ENCODE data around the gene RPRD1A.
"Not testable (repeated sequence)": the region's sequence is repeated elsewhere in the genome, so short reads cannot be mapped to it uniquely, and the experiment has no call there.

RPRD1A gene

GRCh38 chr18:35967866-35968265 is 99.5 kb downstream of the RPRD1A start:
- DNase-seq: not testable (repeated sequence)

GRCh38 chr18:35964319-35964718 is 103.0 kb downstream of the RPRD1A start:
- no peak for DNase-seq

- DNase-seq: no peak
Observed at GRCh38 chr18:35962320-35962719, 105.0 kb downstream of the RPRD1A start.

- no peak for DNase-seq
Observed at GRCh38 chr18:35956226-35956625, 111.1 kb downstream of the RPRD1A start.

DNA sequence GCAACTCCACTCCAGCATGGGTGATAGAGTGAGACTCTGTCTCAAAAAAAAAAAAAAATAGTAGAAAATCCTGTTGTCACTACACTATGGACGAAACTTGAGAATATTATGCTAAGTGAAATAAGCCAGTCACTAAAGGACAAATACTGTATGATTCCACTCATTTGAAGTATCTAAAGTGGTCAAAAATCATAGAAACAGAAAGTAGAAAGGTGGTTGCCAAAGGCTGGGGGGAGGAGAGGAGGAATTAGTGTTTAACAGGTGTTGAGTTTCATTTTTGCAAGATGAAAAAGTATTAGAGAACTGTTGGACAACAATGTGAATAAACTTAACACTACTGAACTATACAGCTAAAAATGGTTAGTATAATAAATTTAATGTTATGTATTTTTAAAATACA is 113.7 kb downstream of the RPRD1A start:
- DNase-seq: no peak

DNA sequence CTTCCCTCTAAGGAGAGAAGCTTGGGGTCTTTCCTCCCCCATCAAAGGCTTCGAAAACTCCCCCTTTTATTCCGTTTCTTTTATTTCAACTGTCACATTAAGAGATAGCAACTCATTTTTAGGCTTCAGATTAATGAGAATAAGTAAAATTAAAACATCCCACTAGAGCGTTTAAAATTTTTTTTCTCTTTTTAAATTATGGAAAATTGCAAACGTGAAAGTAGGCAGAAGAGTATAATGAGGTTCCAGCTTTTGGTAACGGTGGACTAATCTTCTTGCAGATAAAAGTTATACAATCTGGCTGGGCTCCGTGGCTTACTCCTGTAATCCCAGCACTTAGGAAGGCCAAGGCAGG is 116.8 kb downstream of the RPRD1A start:
- no peak for DNase-seq

- DNase-seq: peak; percentile 64
Observed at GRCh38 chr18:35949903-35950627, 117.3 kb downstream of the RPRD1A start.

DNA sequence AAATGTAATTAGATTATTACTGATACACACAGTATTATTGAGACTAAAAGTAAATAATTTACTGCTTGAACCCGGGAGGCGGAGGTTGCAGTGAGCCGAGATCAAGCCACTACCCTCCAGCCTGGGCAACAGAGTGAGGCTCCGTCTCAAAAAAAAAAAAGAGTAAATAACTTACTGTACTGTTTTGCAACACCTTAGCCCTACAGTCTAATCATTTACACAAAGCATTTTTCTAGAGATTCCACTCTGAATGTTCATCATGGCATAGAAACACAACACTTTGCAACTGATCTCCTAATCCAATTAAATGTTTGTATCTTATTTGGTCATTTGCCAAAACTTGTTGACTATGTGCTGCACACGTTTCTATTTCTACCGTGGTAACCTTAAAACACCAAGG is 118.3 kb downstream of the RPRD1A start:
- no peak for DNase-seq

DNA sequence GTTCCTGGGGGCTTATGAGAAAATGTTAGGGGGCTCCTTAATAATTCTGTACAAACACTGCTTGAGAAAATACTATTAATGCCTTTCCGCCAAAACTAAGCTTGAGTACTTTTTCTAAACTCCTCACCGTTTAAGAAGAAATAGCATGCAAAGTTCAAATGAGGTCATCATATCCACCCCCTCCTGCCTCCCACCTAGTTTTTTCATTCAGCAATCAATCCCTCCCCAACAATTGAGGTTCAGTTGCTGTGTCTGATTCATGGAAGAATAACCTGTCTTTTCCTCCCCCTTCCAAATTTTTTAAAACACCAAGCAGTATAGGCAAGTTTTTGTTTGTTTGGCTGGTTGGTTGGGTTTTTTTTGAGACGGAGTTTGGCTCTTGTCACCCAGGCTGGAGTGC is 119.3 kb downstream of the RPRD1A start:
- no peak for DNase-seq

DNA sequence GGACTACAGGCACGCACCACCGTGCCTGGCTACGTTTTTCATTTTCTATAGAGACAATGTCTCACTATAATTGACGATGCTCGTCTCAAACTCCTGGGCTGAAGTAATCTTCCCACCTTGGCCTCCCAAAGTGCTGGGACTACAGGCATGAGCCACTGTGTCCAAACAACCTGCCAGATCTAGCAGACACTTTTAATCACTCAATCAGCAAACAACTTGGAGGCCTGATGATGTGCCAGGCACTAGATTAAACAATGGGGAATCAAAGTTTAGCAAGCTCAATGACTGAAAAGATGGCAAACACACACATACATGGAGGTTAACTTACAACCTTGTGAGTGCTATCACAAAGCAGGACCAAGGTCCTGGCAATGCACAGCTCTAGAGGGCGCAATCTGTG is 124.7 kb downstream of the RPRD1A start:
- DNase-seq: no peak

DNA sequence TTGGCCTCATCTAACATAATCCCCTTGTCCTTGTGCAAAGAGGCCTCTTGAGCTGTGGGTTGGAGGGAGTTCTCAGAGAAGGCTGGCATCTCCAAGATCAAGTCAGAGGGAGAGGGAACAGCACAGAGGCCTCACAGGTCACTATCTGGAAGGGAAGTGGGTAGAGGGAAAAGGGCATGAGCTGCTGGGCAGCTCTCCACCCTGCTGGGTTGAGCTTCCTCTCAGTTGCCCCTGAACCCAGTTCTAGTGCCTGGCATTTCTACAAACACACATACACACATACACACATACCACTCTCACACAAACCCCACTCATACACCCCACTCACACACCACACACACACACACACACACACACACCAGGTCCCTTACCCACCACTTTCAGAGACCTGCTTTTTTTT is 125.2 kb downstream of the RPRD1A start:
- no peak for DNase-seq

DNA sequence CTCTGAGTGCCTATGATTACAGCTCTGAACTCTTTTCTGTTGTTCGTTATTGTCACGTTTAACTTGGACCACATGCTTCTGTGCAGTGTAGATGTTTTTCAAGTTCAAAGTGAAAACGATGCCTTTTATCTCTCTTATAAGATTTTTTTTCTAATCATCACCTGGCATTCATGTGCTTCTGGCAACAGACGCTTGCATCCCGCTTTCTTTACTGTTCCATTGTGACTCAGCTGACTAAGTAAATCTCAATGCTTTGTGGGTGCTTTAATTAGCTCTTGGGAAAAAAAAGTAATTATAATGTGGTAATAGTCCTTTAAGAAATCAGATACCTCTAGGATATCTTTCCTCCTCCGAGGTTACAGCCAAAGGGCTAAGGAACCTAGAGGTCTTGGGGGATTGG is 126.1 kb downstream of the RPRD1A start:
- DNase-seq: no peak
